Activated naive CD8-positive, alpha-beta T cell treated with anti-CD3 and anti-CD28 coated beads for 36 hours (primary cell): ENCODE data around the gene RIPOR2. TPM values are rescaled to one million over a fixed set of nuclear protein-coding genes. Genes with fewer than 3 reads are reported as not detected.
A peak's percentile ranks its signal among the peaks of the same experiment; 100 is the strongest.
"Not testable (repeated sequence)": the region's sequence is repeated elsewhere in the genome, so short reads cannot be mapped to it uniquely, and the experiment has no call there.

ENCODE experiments used
- DNase-seq: peaks from one replicate; pipeline ENCODE4 v3.0.0; 2021
- H3K27ac Mint-ChIP-seq: one replicate; pipeline ENCODE4 v1.8.0; 2022; ENCODE audit warnings: mild to moderate bottlenecking, moderate library complexity, mixed read lengths
- H3K27me3 Mint-ChIP-seq: one replicate; pipeline ENCODE4 v1.8.0; 2022; ENCODE audit warnings: mild to moderate bottlenecking, mixed read lengths
- H3K36me3 Mint-ChIP-seq: one replicate; pipeline ENCODE4 v1.8.0; 2021; ENCODE audit warnings: mild to moderate bottlenecking, mixed read lengths
- H3K4me1 Mint-ChIP-seq: one replicate; pipeline ENCODE4 v1.8.0; 2021; ENCODE audit warnings: mixed read lengths
- H3K4me3 Mint-ChIP-seq: one replicate; pipeline ENCODE4 v1.8.0; 2022; ENCODE audit warnings: mild to moderate bottlenecking, moderate library complexity, mixed read lengths
- H3K9me3 Mint-ChIP-seq: one replicate; pipeline ENCODE4 v1.8.0; 2022; ENCODE audit warnings: mixed read lengths
- total RNA-seq, 2 experiments: library from RNA; stranded (reverse); gene quantifications; one replicate each; pipeline ENCODE4 v1.2.3, GENCODE V29; 2021

The RIPOR2 gene
- total RNA-seq, 2 experiments from 2014 or later, result 75.2 to 80.0 TPM

DNA sequence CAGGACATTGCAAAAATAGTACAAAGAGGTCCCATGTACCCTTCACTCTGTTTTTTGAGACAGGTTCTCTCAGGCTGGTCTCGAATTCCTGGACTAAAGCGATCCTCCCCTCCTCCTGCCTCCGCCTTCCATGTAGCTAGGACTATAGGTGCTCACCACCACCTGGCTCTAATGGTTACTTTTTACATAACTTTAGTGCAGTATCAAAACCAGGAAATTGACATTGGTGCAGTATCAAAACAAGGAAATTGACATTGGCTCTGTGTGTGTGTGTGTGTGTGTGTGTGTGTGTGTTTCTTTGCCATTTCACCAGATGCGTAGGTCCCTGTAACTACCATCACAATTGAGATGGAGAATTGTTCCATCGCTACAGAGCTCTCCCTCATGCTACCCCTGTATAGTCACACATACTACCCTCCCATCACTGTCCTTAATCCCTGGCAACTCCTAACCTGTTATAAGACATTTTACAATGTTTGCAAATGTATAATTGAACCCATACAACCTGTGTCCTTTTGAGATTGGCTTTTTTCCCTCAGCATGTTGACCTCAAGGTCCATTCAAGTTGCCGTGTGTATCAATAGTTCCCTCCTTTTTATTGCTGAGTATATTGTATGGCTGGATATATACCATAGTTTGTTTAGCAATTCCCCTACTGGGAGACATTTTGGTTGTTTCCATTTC, 28.3 kb upstream of the RIPOR2 start:
- Mint-ChIP-seq H3K4me1 (peaks cover 72% of the 10 kb centered on the region), H3K27ac (peak overlapping the region; percentile 21), H3K4me3 (peak overlapping the region; percentile 6), H3K9me3 (peaks cover 14% of the 10 kb centered on the region), H3K27me3 (no peaks in the 10 kb centered on the region), H3K36me3 (peaks cover 21% of the 10 kb centered on the region)
- no peak for DNase-seq

DNA sequence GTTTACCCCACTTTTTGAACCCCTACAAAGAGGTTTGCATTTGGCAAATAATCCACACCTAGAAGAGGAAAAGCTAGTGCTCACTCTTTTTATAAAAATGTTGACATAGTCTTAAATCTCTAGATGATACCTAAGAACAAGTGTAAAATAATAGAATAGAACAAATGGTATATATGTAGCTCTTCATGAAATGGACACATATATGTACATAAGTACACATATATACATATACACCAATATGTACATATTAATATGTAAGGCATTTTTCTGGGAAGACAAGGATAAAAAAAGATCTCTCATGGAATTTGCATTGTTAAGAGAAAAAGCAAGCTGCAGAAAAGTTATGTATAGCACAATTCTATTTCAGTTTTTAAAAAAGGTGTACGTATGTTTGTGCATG, 27.6 kb upstream of the RIPOR2 start:
- Mint-ChIP-seq H3K27me3 (no peaks in the 10 kb centered on the region), H3K27ac (no peak overlapping the region), H3K9me3 (peaks cover 15% of the 10 kb centered on the region), H3K4me3 (no peak overlapping the region), H3K4me1 (peaks cover 73% of the 10 kb centered on the region), H3K36me3 (peaks cover 24% of the 10 kb centered on the region)
- DNase-seq, result no peak

DNA sequence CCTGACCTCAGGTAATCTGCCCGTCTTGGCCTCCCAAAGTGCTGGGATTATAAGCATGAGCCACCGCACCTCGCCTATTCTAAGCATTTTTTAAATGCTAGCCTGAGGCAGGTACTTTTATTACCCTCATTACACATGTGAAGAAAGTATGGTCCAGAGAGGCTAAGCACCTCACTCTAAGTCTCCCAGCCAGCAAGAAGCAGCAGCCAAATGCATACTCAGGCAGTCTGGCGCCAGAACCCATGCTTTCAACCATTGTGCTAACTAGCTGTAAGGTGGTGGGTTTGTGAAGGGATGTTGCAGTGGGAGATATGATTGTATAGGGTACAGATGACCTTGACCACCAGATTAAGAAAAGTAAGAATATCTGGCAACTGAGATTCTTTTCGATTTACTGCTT, 26.1 kb upstream of the RIPOR2 start:
- Mint-ChIP-seq H3K4me1 (peaks cover 72% of the 10 kb centered on the region), H3K9me3 (peaks cover 16% of the 10 kb centered on the region), H3K27me3 (no peaks in the 10 kb centered on the region), H3K36me3 (peaks cover 24% of the 10 kb centered on the region), H3K27ac (peak overlapping the region; percentile 76), H3K4me3 (no peak overlapping the region)
- no peak for DNase-seq

DNA sequence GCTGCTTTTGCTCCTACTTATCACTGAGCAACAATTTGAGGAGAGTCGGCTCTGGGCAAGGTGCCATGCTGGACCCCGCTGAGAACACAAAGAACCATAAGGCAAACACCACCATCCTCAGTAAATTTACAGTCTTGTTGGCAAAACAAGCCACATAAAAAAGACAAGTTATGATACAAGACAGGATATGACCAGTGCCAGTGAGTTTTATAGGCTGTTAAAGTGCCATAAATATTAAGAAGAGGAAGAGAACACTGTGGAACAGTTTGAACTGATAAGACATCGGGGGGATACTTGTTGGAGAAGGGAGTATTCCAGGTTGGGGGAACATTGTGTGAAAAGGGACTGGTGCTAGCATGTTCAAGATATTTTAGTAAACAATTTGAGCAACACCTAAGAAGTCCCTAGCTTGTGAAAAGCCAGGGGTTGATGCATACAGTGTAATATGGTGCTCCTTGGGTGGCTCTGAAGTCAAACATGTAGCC, 25.3 kb upstream of the RIPOR2 start:
- peak overlapping the region; percentile 37 for H3K4me3 Mint-ChIP-seq
- no peaks in the 10 kb centered on the region for H3K27me3 Mint-ChIP-seq
- H3K9me3 Mint-ChIP-seq, result peaks cover 16% of the 10 kb centered on the region
- DNase-seq, result no peak
- H3K36me3 Mint-ChIP-seq, result peaks cover 24% of the 10 kb centered on the region
- peaks cover 72% of the 10 kb centered on the region for H3K4me1 Mint-ChIP-seq
- peak overlapping the region; percentile 76 for H3K27ac Mint-ChIP-seq

DNA sequence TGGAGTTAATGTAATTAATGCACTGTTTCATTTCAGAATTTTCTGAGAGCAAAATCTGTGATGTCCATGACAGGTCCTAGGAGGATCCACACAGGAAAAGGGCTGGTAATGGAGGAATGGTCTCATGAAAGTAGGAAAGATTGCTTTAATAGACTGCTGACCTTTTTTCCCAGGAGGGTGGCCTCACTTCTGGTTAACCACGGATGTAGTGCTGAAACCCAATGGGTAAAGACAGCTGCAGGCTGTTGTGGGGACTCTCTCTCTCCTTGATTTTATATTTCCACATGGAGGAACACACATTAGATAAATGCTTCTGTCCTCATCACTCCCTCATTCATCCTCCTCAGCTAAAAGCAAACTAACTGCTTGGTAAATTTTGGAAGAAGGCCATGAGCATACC, 23.6 kb upstream of the RIPOR2 start:
- peaks cover 21% of the 10 kb centered on the region for H3K36me3 Mint-ChIP-seq

DNA sequence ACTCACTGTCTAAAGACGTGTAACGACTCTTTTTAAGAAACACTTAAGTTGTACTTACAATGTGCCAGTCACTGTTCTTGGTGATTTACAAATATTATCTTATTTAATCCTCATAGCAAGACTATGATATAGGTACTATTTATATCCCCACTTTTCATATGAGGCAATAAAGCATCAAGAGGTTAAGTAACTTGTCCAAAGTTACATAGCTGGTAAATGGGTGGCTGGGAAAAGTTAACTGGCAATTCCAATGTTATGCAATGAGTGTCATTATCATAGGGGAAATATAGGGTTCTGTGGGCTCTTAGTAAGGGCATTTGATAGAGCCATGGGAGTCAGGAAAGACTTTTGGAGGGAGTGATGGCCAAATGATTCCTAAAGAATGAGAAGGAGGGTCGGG, 21.4 kb upstream of the RIPOR2 start:
- H3K36me3 Mint-ChIP-seq, result peaks cover 23% of the 10 kb centered on the region
- peak overlapping the region; percentile 73 for H3K27ac Mint-ChIP-seq
- no peaks in the 10 kb centered on the region for H3K27me3 Mint-ChIP-seq
- H3K9me3 Mint-ChIP-seq, result peaks cover 17% of the 10 kb centered on the region
- no peak overlapping the region for H3K4me3 Mint-ChIP-seq
- H3K4me1 Mint-ChIP-seq, result peaks cover 75% of the 10 kb centered on the region
- no peak for DNase-seq

More for the DNA sequence above, 23.6 kb upstream of the RIPOR2 start:
- peak overlapping the region; percentile 57 for H3K27ac Mint-ChIP-seq
- peaks cover 79% of the 10 kb centered on the region for H3K4me1 Mint-ChIP-seq
- no peak overlapping the region for H3K4me3 Mint-ChIP-seq
- H3K27me3 Mint-ChIP-seq, result no peaks in the 10 kb centered on the region
- DNase-seq, result no peak
- H3K9me3 Mint-ChIP-seq, result peaks cover 16% of the 10 kb centered on the region

DNA sequence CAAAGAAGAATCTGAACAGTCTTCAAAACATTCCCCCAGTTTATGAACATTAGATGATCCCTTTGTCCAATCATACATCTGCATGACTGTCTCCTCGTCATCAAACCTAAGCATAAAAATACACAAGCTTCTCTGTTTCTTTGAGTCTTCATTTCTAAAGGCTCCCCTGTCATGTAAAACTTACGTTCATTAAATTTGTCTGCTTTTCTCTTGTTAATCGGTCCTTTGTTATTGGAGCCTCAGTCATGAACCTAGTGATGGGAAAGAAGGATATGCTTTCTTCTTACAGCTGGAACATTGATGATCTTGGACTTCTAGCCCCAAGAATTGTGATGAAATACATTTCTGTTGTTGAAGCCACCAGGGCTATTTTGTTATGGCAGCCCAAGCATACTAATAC, 18.0 kb upstream of the RIPOR2 start:
- DNase-seq, result no peak
- no peaks in the 10 kb centered on the region for H3K27me3 Mint-ChIP-seq
- no peak overlapping the region for H3K4me3 Mint-ChIP-seq
- H3K4me1 Mint-ChIP-seq, result peaks cover 75% of the 10 kb centered on the region
- H3K36me3 Mint-ChIP-seq, result peaks cover 5% of the 10 kb centered on the region
- H3K27ac Mint-ChIP-seq, result peak overlapping the region; percentile 72
- H3K9me3 Mint-ChIP-seq, result peaks cover 6% of the 10 kb centered on the region

DNA sequence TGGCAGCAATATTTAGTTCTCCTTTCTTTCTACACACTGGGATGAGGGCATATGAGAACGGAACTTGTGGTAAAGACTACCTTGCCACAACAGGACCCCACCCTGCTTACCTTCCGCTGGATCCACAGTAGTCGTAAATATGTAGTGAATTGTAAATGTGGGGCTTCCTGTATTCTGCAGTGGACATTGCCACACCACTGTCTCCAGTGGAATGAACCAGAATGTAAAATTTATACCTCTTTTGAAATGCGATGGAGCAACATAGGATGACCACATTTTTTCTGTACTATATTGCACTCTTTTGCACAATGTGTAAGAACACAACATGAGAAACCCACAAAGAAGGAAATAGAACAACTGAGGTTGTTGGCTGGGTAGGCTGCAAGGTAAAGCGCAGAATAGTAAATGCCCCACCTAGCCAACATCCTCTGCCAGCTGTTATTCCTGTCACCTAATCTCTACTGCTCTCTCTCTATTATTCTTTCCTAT, 16.1 kb upstream of the RIPOR2 start:
- DNase-seq, result no peak
- H3K4me1 Mint-ChIP-seq, result peaks cover 74% of the 10 kb centered on the region
- H3K4me3 Mint-ChIP-seq, result peak overlapping the region; percentile 55
- H3K9me3 Mint-ChIP-seq, result peaks cover 17% of the 10 kb centered on the region
- peak overlapping the region; percentile 79 for H3K27ac Mint-ChIP-seq
- H3K27me3 Mint-ChIP-seq, result no peaks in the 10 kb centered on the region
- H3K36me3 Mint-ChIP-seq, result peaks cover 19% of the 10 kb centered on the region

DNA sequence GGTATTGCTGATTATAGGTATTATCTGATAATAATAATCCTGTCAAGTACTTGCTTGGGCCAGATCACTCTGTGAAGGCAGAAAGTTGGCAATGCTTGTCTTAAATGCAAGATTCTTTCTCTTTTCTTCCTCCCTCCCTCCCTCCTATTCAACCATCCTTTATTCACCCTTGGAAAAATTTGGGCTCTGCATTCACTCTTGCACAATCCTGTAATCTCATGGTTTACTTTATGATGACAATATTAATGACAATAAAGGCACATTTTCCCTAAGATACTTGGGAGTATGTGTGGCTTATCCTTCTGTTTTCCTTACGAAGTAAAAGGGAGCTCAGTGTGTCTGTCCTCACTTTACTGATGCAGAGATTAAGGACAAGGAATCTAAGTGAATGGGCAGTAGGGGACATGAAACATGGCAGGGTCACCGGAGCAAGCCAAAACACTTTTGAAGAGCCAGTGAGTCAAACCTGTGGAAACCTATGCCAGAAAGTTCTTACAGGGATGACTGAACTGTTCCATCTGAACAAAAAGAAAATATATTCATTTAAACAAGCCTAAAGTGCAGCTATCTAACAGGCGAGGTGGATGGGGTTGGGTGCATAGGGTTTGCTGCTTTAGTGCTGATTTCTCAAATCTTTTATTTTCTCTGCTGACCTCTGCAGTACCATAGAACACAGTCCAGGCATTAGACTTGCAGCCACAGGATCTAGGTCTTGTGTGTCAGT, 14.6 kb upstream of the RIPOR2 start:
- Mint-ChIP-seq H3K36me3 (peaks cover 26% of the 10 kb centered on the region), H3K9me3 (peaks cover 24% of the 10 kb centered on the region), H3K4me1 (peaks cover 66% of the 10 kb centered on the region), H3K4me3 (no peak overlapping the region), H3K27me3 (no peaks in the 10 kb centered on the region), H3K27ac (peak overlapping the region; percentile 80)
- DNase-seq, result no peak

DNA sequence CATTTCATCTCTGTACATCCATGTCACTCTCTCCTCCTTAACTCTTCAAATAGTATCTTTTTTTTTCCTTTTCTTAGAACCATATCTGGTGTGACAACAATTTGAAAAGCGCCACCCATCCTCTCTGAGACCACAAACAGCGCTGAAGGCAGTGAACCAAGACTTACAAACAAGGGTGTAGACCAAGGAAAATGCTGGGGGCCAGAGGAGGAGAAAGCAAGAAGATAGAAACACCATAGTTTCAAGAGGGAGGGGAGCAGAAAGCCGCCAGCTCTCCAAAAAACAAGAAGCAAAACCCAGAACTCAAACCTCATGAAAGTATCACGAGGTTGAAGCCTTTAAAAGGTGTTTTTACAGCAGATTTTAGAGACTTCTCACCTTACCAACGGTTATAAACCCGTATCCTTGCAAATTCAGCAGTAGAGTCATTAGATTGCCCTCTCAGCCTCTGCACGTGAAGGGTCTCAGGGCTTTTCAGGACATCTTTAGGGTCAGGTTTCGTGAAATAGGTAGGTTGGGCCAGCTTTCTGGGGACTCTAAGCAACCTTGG, 13.3 kb upstream of the RIPOR2 start:
- peaks cover 34% of the 10 kb centered on the region for H3K9me3 Mint-ChIP-seq
- H3K27me3 Mint-ChIP-seq, result no peaks in the 10 kb centered on the region
- H3K27ac Mint-ChIP-seq, result peak overlapping the region; percentile 80
- H3K4me1 Mint-ChIP-seq, result peaks cover 58% of the 10 kb centered on the region
- H3K4me3 Mint-ChIP-seq, result peak overlapping the region; percentile 53
- H3K36me3 Mint-ChIP-seq, result peaks cover 38% of the 10 kb centered on the region
- no peak for DNase-seq

DNA sequence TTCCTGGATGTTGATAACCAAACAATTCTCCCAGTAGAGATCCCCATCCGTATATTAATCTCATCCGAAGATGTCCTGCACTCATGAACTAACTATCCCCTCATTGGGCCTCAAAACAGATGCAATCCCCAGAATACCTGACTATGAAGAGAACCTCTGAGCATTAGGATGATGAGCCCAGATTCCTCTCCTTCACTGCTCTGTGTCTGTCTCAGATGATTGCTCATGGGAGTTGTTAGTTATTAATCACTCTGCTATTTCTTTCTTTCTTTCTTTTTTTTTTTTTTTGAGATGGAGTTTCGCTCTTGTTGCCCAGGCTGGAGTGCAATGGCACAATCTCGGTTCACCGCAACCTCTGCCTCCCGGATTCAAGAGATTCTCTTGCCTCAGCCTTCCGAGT, 12.5 kb upstream of the RIPOR2 start:
- peaks cover 39% of the 10 kb centered on the region for H3K36me3 Mint-ChIP-seq
- not testable (repeated sequence) for H3K4me3 Mint-ChIP-seq, DNase-seq, H3K27me3 Mint-ChIP-seq
- H3K4me1 Mint-ChIP-seq, result peaks cover 50% of the 10 kb centered on the region
- H3K27ac Mint-ChIP-seq, result peak overlapping the region; percentile 5
- peaks cover 36% of the 10 kb centered on the region for H3K9me3 Mint-ChIP-seq

DNA sequence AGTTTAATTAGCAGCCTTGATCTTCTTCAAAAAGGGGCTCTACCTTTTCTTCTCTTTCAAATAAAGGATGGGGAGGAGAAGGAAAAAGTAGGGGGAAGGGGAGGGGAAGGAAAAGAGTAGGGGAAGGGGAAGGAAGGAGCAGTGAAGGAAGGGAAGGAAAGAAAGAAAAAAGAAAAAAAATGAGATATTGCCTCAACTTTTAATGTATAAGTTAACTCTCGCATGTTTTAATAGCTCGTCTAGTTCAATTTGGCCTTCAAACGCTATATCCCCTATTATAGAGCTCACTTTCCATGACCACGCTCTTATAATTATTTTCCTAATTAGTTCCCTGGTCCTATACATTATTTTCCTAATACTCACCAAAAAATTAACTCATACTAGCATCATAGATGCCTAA, 11.9 kb upstream of the RIPOR2 start:
- no peak for DNase-seq
- H3K4me3 Mint-ChIP-seq, result no peak overlapping the region
- peaks cover 43% of the 10 kb centered on the region for H3K36me3 Mint-ChIP-seq
- peaks cover 47% of the 10 kb centered on the region for H3K4me1 Mint-ChIP-seq
- no peaks in the 10 kb centered on the region for H3K27me3 Mint-ChIP-seq
- peak overlapping the region; percentile 5 for H3K27ac Mint-ChIP-seq
- H3K9me3 Mint-ChIP-seq, result peaks cover 39% of the 10 kb centered on the region

DNA sequence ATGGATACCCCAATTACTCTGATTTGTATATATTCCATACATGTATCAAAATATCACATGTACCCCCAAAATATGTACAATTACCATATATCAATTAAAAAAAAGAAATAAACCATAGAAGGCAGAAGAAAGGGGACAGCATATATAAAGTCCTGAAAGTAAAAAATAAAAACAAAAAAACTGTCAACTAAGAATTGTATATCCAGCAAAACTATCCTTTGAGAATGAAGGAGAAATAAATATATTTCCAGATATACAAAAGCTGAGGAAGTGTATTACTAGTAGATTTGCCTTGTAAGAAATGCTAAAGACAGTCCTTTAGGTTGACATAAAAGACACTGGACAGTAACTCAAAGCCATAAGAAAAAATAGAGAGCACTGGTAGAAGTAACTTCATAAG, 9.3 kb upstream of the RIPOR2 start:
- Mint-ChIP-seq H3K27ac (no peak overlapping the region), H3K9me3 (peaks cover 39% of the 10 kb centered on the region), H3K4me3 (no peak overlapping the region), H3K4me1 (peaks cover 40% of the 10 kb centered on the region), H3K27me3 (no peaks in the 10 kb centered on the region), H3K36me3 (peaks cover 43% of the 10 kb centered on the region)
- DNase-seq, result no peak

DNA sequence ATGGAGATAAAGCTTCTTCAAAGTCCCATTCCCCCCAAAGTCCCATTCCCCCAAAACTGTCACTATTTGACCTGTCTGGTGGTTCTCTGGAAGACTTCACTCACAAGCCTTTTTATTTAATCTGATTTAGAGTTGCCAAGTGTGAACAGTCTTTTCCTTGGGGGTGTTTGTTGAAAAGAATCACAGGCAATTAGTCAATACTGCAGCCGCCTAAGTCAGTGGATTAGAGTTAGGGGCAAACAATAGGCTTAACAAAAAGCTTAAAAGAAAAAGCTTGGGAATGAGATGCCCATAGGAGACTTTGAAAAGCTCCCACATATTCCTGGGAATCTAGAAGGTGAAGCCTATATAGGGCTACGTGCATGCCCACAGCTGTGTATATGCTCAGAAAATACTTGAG, 8.0 kb upstream of the RIPOR2 start:
- no peak overlapping the region for H3K27ac Mint-ChIP-seq
- H3K4me3 Mint-ChIP-seq, result no peak overlapping the region
- H3K4me1 Mint-ChIP-seq, result peaks cover 36% of the 10 kb centered on the region
- peaks cover 41% of the 10 kb centered on the region for H3K36me3 Mint-ChIP-seq
- no peak for DNase-seq
- no peaks in the 10 kb centered on the region for H3K27me3 Mint-ChIP-seq
- peaks cover 38% of the 10 kb centered on the region for H3K9me3 Mint-ChIP-seq

DNA sequence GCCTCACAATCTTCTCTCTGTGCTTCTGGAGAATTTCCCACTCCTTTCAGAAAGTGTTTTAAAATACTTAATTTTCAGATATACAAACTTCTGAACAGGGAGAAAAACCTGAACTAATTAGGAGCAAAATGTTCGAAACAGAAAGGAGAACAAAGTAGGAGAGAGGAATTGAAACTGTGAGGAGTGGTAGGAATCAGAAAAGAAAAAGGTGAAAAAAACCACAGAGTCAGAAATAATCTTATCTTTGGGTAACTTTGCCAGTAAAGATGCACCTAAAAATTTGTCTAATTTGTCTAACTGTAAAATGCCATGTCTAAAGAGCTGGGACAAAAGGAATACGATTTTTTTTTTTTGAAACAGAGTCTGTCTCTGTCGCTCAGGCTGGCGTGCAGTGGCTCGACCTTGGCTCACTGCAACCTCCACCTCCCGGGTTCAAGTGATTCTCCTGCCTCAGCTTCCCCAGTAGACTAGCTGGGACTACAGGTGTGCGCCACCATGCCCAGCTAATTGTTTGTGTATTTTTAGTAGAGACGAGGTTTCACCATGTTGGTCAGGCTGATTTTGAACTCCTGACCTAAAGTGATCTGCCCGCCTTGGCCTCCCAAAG, 4.7 kb upstream of the RIPOR2 start:
- peak overlapping the region; percentile 54 for H3K4me3 Mint-ChIP-seq
- DNase-seq, result no peak
- H3K36me3 Mint-ChIP-seq, result peaks cover 20% of the 10 kb centered on the region
- H3K27ac Mint-ChIP-seq, result peak overlapping the region; percentile 91
- peaks cover 57% of the 10 kb centered on the region for H3K4me1 Mint-ChIP-seq
- peaks cover 20% of the 10 kb centered on the region for H3K9me3 Mint-ChIP-seq
- no peaks in the 10 kb centered on the region for H3K27me3 Mint-ChIP-seq
